HEK293 (cell line): ENCODE measurements around the gene DOCK9.
"Not testable (repeated sequence)": the region's sequence is repeated elsewhere in the genome, so short reads cannot be mapped to it uniquely, and the experiment has no call there.

Source experiments
- CTCF ChIA-PET: fragments of 350-600 bp; formaldehyde crosslinking; extraction: SDS; loops from one replicate; lab custom pipeline; 2021; ENCODE audit warnings: antibody characterized with exemption; lab: Yijun Ruan, JAX
- POLR2A ChIA-PET: fragments of 300-600 bp; formaldehyde crosslinking; extraction: SDS; loops from one replicate; lab custom pipeline; 2020; ENCODE audit warnings: antibody characterized with exemption, inconsistent platforms; lab: Yijun Ruan, JAX
- H3K27ac ChIP-seq: fragments of 200-500 bp; sonication (Bioruptor generic); 2 replicates; pipeline ENCODE4 v1.5.1; 2014; ENCODE audit warnings: low read depth, low read length, control low read depth, inconsistent platforms; ENCODE audit errors: extremely low read depth
- H3K36me3 ChIP-seq, 2 experiments: fragments of 200-500 bp in 1 of 2; sonication (Bioruptor generic) in 1 of 2; 1 replicate in 1 of 2; 2 replicates in 1 of 2; pipeline ENCODE4 v1.5.1; 2014 to 2017; ENCODE audit warnings: inconsistent platforms in 2 of 2, low read length in 2 of 2; ENCODE audit not compliant: control insufficient read depth in 2 of 2, insufficient read depth in 1 of 2
- H3K4me1 ChIP-seq: fragments of 200-500 bp; sonication (Bioruptor generic); 2 replicates; pipeline ENCODE4 v1.5.1; 2014; ENCODE audit warnings: mild to moderate bottlenecking, low read length, inconsistent platforms; ENCODE audit not compliant: control insufficient read depth, insufficient read depth
- H3K4me3 ChIP-seq: 2 replicates; pipeline ENCODE4 v1.5.1; 2011; ENCODE audit warnings: low read depth, mild to moderate bottlenecking, control low read depth, low read length, moderate library complexity
- H3K9me3 ChIP-seq: fragments of 200-500 bp; sonication (Bioruptor generic); 2 replicates; pipeline ENCODE4 v1.5.1; 2014; ENCODE audit warnings: low read depth, low read length, inconsistent platforms; ENCODE audit not compliant: control insufficient read depth, insufficient read depth
- GLI4 ChIP-seq: fragments of 450-650 bp; formaldehyde crosslinking; IDR thresholded peaks from 2 replicates; pipeline ENCODE4 v1.5.1; 2016; ENCODE audit warnings: missing biosample characterization, missing genetic modification characterization
- MZF1 ChIP-seq: fragments of 450-650 bp; formaldehyde crosslinking; IDR thresholded peaks from 2 replicates; pipeline ENCODE4 v1.5.1; 2017; ENCODE audit warnings: missing biosample characterization, missing genetic modification characterization, borderline replicate concordance
- YY2 ChIP-seq: fragments of 450-650 bp; formaldehyde crosslinking; IDR thresholded peaks from 2 replicates; pipeline ENCODE4 v1.5.1; 2016; ENCODE audit warnings: missing biosample characterization, missing genetic modification characterization
- ZBTB17 ChIP-seq: fragments of 450-650 bp; formaldehyde crosslinking; IDR thresholded peaks from 2 replicates; pipeline ENCODE4 v1.5.1; 2016; ENCODE audit warnings: missing biosample characterization, missing genetic modification characterization
- ZBTB20 ChIP-seq: fragments of 450-650 bp; formaldehyde crosslinking; IDR thresholded peaks from 2 replicates; pipeline ENCODE4 v1.5.1; 2016; ENCODE audit warnings: missing biosample characterization, missing genetic modification characterization
- ZBTB21 ChIP-seq: fragments of 450-650 bp; formaldehyde crosslinking; IDR thresholded peaks from 2 replicates; pipeline ENCODE4 v1.5.1; 2017; ENCODE audit warnings: missing biosample characterization, missing genetic modification characterization
- ZNF121 ChIP-seq: fragments of 450-650 bp; formaldehyde crosslinking; IDR thresholded peaks from 2 replicates; pipeline ENCODE4 v1.5.1; 2016; ENCODE audit warnings: missing biosample characterization, missing genetic modification characterization
- ZNF18 ChIP-seq: fragments of 450-650 bp; formaldehyde crosslinking; IDR thresholded peaks from 2 replicates; pipeline ENCODE4 v1.5.1; 2016; ENCODE audit warnings: missing biosample characterization, missing genetic modification characterization
- ZNF302 ChIP-seq: fragments of 450-650 bp; formaldehyde crosslinking; IDR thresholded peaks from 2 replicates; pipeline ENCODE4 v1.5.1; 2016; ENCODE audit warnings: missing biosample characterization, missing genetic modification characterization, low read depth
- ZNF398 ChIP-seq: fragments of 450-650 bp; formaldehyde crosslinking; IDR thresholded peaks from 2 replicates; pipeline ENCODE4 v1.5.1; 2017; ENCODE audit warnings: missing biosample characterization, missing genetic modification characterization
- ZNF558 ChIP-seq: fragments of 450-650 bp; formaldehyde crosslinking; IDR thresholded peaks from 2 replicates; pipeline ENCODE4 v1.5.1; 2016; ENCODE audit warnings: missing biosample characterization, missing genetic modification characterization
- ZNF768 ChIP-seq: fragments of 450-650 bp; formaldehyde crosslinking; IDR thresholded peaks from 2 replicates; pipeline ENCODE4 v1.5.1; 2018; ENCODE audit warnings: missing biosample characterization, mild to moderate bottlenecking, missing genetic modification characterization
- ZNF791 ChIP-seq: fragments of 450-650 bp; formaldehyde crosslinking; IDR thresholded peaks from 2 replicates; pipeline ENCODE4 v1.5.1; 2016; ENCODE audit warnings: missing biosample characterization, missing genetic modification characterization
- ZSCAN23 ChIP-seq: fragments of 450-650 bp; formaldehyde crosslinking; IDR thresholded peaks from 2 replicates; pipeline ENCODE4 v1.5.1; 2016; ENCODE audit warnings: missing biosample characterization, missing genetic modification characterization
- ZSCAN5A ChIP-seq: fragments of 450-650 bp; formaldehyde crosslinking; IDR thresholded peaks from 2 replicates; pipeline ENCODE4 v1.5.1; 2016; ENCODE audit warnings: missing biosample characterization, missing genetic modification characterization
- TF ChIP-seq, protein P1 (sequence below): fragments of 450-650 bp; formaldehyde crosslinking; IDR thresholded peaks from 2 replicates; pipeline ENCODE4 v1.5.1; 2016; ENCODE audit warnings: missing biosample characterization, missing genetic modification characterization
- TF ChIP-seq, protein P2 (sequence below): fragments of 450-650 bp; formaldehyde crosslinking; IDR thresholded peaks from 2 replicates; pipeline ENCODE4 v1.5.1; 2016; ENCODE audit warnings: missing biosample characterization, missing genetic modification characterization
- TF ChIP-seq, protein P3 (sequence below): fragments of 450-650 bp; formaldehyde crosslinking; IDR thresholded peaks from 2 replicates; pipeline ENCODE4 v1.5.1; 2017; ENCODE audit warnings: missing biosample characterization, missing genetic modification characterization

Gene DOCK9

DNA sequence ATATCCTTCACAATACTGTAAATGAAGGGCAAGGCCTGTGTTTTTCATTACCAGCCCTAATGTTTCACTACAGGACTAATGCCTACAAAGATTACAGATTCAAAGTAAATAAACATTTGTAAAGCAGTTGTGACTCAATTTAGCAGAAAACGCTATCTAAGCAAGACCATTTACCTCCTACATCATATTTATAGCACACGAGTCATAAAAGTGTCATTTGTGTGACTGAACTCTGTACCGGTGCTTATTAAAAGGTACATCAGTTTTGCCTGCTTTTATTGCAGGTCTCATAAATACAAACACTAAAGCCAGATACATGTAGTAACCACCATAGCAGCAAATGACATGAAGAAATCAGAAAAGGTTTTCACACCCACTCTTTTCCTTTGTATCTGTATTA is 163.9 kb downstream of the DOCK9 start (continued):
- TF ChIP-seq, protein P1, sequence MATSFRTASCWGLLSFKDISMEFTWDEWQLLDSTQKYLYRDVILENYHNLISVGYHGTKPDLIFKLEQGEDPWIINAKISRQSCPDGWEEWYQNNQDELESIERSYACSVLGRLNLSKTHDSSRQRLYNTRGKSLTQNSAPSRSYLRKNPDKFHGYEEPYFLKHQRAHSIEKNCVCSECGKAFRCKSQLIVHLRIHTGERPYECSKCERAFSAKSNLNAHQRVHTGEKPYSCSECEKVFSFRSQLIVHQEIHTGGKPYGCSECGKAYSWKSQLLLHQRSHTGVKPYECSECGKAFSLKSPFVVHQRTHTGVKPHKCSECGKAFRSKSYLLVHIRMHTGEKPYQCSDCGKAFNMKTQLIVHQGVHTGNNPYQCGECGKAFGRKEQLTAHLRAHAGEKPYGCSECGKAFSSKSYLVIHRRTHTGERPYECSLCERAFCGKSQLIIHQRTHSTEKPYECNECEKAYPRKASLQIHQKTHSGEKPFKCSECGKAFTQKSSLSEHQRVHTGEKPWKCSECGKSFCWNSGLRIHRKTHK (tag by site-specific recombination): no peak

GRCh38 chr13:98812186-98812790 is 165.6 kb downstream of the DOCK9 start:
- H3K27ac ChIP-seq, H3K4me3 ChIP-seq, H3K9me3 ChIP-seq, POLR2A ChIA-PET, H3K4me1 ChIP-seq, H3K36me3 ChIP-seq: not testable (repeated sequence)
- CTCF ChIA-PET: interaction anchor here (1.1 kb wide), 1 partner anchor 27 kb away, joined by 5 read pairs; no protein-coding TSS in a partner anchor

GRCh38 chr13:98810746-98811145 is 167.1 kb downstream of the DOCK9 start:
- peaks cover 0 to 8% of the 10 kb centered on the region in 2 experiments; a peak in 1 of 3 replicates for H3K36me3 ChIP-seq
- TF ChIP-seq ZNF791 (tag by site-specific recombination) (no peak), ZSCAN23 (tag by site-specific recombination) (no peak), ZNF398 (tag by site-specific recombination) (no peak), YY2 (tag by site-specific recombination) (no peak), ZNF302 (no peak), ZSCAN5A (no peak), ZBTB20 (no peak)
- TF ChIP-seq, protein P2, sequence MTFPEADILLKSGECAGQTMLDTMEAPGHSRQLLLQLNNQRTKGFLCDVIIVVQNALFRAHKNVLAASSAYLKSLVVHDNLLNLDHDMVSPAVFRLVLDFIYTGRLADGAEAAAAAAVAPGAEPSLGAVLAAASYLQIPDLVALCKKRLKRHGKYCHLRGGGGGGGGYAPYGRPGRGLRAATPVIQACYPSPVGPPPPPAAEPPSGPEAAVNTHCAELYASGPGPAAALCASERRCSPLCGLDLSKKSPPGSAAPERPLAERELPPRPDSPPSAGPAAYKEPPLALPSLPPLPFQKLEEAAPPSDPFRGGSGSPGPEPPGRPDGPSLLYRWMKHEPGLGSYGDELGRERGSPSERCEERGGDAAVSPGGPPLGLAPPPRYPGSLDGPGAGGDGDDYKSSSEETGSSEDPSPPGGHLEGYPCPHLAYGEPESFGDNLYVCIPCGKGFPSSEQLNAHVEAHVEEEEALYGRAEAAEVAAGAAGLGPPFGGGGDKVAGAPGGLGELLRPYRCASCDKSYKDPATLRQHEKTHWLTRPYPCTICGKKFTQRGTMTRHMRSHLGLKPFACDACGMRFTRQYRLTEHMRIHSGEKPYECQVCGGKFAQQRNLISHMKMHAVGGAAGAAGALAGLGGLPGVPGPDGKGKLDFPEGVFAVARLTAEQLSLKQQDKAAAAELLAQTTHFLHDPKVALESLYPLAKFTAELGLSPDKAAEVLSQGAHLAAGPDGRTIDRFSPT (tag by site-specific recombination): no peak
- TF ChIP-seq, all 188 proteins: peak for 0
- no peaks in the 10 kb centered on the region for H3K4me1 ChIP-seq
- POLR2A ChIA-PET: no interaction called here
- CTCF ChIA-PET: interaction anchor here (1.1 kb wide), 1 partner anchor 29 kb away, joined by 3 read pairs; no protein-coding TSS in a partner anchor
- H3K27ac ChIP-seq: no peak overlapping the region
- H3K9me3 ChIP-seq: no peaks in the 10 kb centered on the region
- no peak overlapping the region for H3K4me3 ChIP-seq

- ChIA-PET CTCF (no interaction called here), POLR2A (no interaction called here)
- H3K4me3 ChIP-seq: no peak overlapping the region
- no peaks in the 10 kb centered on the region for H3K4me1 ChIP-seq
- no peak overlapping the region for H3K27ac ChIP-seq
- no peaks in the 10 kb centered on the region for H3K9me3 ChIP-seq
- peaks cover 0 to 8% of the 10 kb centered on the region in 2 experiments; a peak in 1 of 3 replicates for H3K36me3 ChIP-seq
- TF ChIP-seq MZF1: no peak
- TF ChIP-seq ZBTB21: no peak
- no peak for TF ChIP-seq ZNF768 (tag by site-specific recombination)
- no peak for TF ChIP-seq ZNF121 (tag by site-specific recombination)
- no peak for TF ChIP-seq ZNF558 (tag by site-specific recombination)
- TF ChIP-seq, protein P3, sequence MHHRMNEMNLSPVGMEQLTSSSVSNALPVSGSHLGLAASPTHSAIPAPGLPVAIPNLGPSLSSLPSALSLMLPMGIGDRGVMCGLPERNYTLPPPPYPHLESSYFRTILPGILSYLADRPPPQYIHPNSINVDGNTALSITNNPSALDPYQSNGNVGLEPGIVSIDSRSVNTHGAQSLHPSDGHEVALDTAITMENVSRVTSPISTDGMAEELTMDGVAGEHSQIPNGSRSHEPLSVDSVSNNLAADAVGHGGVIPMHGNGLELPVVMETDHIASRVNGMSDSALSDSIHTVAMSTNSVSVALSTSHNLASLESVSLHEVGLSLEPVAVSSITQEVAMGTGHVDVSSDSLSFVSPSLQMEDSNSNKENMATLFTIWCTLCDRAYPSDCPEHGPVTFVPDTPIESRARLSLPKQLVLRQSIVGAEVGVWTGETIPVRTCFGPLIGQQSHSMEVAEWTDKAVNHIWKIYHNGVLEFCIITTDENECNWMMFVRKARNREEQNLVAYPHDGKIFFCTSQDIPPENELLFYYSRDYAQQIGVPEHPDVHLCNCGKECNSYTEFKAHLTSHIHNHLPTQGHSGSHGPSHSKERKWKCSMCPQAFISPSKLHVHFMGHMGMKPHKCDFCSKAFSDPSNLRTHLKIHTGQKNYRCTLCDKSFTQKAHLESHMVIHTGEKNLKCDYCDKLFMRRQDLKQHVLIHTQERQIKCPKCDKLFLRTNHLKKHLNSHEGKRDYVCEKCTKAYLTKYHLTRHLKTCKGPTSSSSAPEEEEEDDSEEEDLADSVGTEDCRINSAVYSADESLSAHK (tag by site-specific recombination): no peak
- TF ChIP-seq ZNF18: no peak
- TF ChIP-seq GLI4 (tag by site-specific recombination): no peak
- TF ChIP-seq ZBTB17 (tag by site-specific recombination): no peak
Measured at GRCh38 chr13:98809345-98809777, 168.5 kb downstream of the DOCK9 start.
